ENCODE data around the gene RAB1B. TPM values are rescaled to one million over a fixed set of nuclear protein-coding genes. Genes with fewer than 3 reads are reported as not detected.

Gene RAB1B
- 138 TPM for total RNA-seq
- long read RNA-seq, transcript RAB1B-201 (6 exons, 2,007 nt): major isoform, 89 of 119 reads
- long read RNA-seq, partial matches to known transcripts: 26 of 119 reads
- long read RNA-seq, other reads (novel, unspliced or antisense): 4 of 119 reads

- intact Hi-C loops (cut with DNase I): no loop called here
These were observed at the start of gene RAB1B for GRCh38 chr11:66268244-66268951. Gene RAB1B, plus strand, starts transcription at chr11:66268639. Its CDS starts 41 bp downstream, at chr11:66268680.

GRCh38 chr11:66218846-66219620 is 49.4 kb upstream of the RAB1B start:
- intact Hi-C loops (cut with DNase I): no loop called here
- H3K27me3 ChIP-seq (ENCODE audit: low read depth): no peaks in the 10 kb centered on the region
- TF ChIP-seq CTCF (IDR thresholded peaks at IDR 0.05): no peak
- no peak overlapping the region for H3K4me3 ChIP-seq
- no peak overlapping the region for H3K27ac ChIP-seq
- H3K4me1 ChIP-seq: peaks cover 3% of the 10 kb centered on the region
- DNase-seq (no peak), ATAC-seq (no peak)
- H3K36me3 ChIP-seq: peaks cover 67% of the 10 kb centered on the region
- H3K9me3 ChIP-seq: no peaks in the 10 kb centered on the region

More at GRCh38 chr11:66268244-66268951, at the start of gene RAB1B:
- no peak for TF ChIP-seq CTCF (IDR thresholded peaks at IDR 0.05)
- Histone ChIP-seq H3K36me3 (peaks cover 39% of the 10 kb centered on the region), H3K27me3 (ENCODE audit: low read depth) (no peaks in the 10 kb centered on the region), H3K27ac (peak within 1 kb of the TSS; percentile 91), H3K4me1 (peaks cover 29% of the 10 kb centered on the region), H3K9me3 (no peaks in the 10 kb centered on the region), H3K4me3 (peak within 1 kb of the TSS; percentile 81)
- ATAC-seq: peak; percentile 95
- peak; percentile 100 for DNase-seq

- ATAC-seq (no peak), DNase-seq (no peak)
- H3K4me3 ChIP-seq: no peak overlapping the region
- intact Hi-C loops (cut with DNase I): loop anchor here (5.0 kb wide), 1 partner anchor 42 kb away; no protein-coding TSS in a partner anchor
- no peaks in the 10 kb centered on the region for H3K9me3 ChIP-seq
- H3K36me3 ChIP-seq: peaks cover 71% of the 10 kb centered on the region
- TF ChIP-seq CTCF (IDR thresholded peaks at IDR 0.05): no peak
- H3K27ac ChIP-seq: no peak overlapping the region
- peaks cover 3% of the 10 kb centered on the region for H3K4me1 ChIP-seq
- no peaks in the 10 kb centered on the region for H3K27me3 ChIP-seq (ENCODE audit: low read depth)
These were observed 48.4 kb upstream of the RAB1B start for GRCh38 chr11:66219846-66220565.

GRCh38 chr11:66220566-66220935 is 47.9 kb upstream of the RAB1B start:
- TF ChIP-seq CTCF (IDR thresholded peaks at IDR 0.05): no peak
- H3K4me3 ChIP-seq: no peak overlapping the region
- peaks cover 3% of the 10 kb centered on the region for H3K4me1 ChIP-seq
- intact Hi-C loops (cut with DNase I): loop anchor here (5.0 kb wide), 1 partner anchor 42 kb away; no protein-coding TSS in a partner anchor
- ATAC-seq (no peak), DNase-seq (no peak)
- peaks cover 73% of the 10 kb centered on the region for H3K36me3 ChIP-seq
- H3K27ac ChIP-seq: no peak overlapping the region
- H3K9me3 ChIP-seq: no peaks in the 10 kb centered on the region
- no peaks in the 10 kb centered on the region for H3K27me3 ChIP-seq (ENCODE audit: low read depth)

- intact Hi-C loops (cut with DNase I): loop anchor here (5.0 kb wide), 1 partner anchor 41 kb away; no protein-coding TSS in a partner anchor
- DNase-seq: no peak
- no peak overlapping the region for H3K27ac ChIP-seq
- H3K4me1 ChIP-seq: peaks cover 3% of the 10 kb centered on the region
- ATAC-seq: no peak
- no peak overlapping the region for H3K4me3 ChIP-seq
- no peak for TF ChIP-seq CTCF (IDR thresholded peaks at IDR 0.05)
- no peaks in the 10 kb centered on the region for H3K27me3 ChIP-seq (ENCODE audit: low read depth)
- peaks cover 69% of the 10 kb centered on the region for H3K36me3 ChIP-seq
- H3K9me3 ChIP-seq: no peaks in the 10 kb centered on the region
These were observed 47.4 kb upstream of the RAB1B start for GRCh38 chr11:66221012-66221411.
